NCI-H1092 (cell line): Measurements from ENCODE around the gene BSND.
"Not testable (repeated sequence)": the region's sequence is repeated elsewhere in the genome, so short reads cannot be mapped to it uniquely, and the experiment has no call there.

ENCODE experiments used
- DNase-seq: peaks from one replicate; lab custom pipeline; 2025; lab: John Stamatoyannopoulos, UW

BSND gene

DNA sequence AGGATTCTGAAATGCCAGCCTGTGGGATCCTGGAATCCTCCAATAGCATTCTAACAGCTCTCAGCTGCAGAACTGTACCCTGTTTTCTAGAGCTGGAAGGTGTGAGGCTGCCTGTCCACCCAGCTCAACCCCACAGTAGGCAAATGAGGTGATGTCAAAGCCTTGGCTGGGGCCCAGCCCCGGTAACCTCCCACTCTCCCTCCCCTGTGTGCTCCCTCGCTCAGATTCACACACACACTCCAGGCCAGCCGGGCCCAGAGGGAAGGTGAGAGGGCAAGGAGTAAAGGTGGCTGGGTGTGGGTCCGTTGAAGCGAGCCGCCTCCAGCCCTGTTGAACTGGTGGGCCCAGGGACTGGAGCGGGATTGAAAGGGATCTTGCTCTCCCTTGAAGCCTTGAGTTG is at the start of gene BSND:
Gene BSND, plus strand, starts transcription at position 257 of the 400 bp plus-strand sequence. CDS start 254 bp downstream, outside the sequence.
- no peak for DNase-seq

DNA sequence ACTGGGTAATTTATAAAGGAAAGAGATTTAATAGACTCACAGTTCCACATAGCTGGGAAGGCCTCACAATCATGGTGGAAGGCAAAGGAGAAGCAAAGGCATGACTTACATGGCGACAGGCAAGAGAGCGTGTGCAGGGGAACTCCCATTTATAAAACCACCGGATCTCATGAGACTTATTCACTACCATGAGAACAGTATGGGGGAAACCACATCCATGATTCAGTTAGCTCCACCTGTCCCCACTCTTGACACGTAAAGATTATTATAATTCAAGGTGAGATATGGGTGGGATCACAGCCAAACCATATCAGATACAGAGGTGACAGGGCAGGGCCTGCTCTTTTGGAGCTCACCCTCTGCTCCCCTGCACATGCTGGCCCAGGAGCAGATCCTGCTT is 49.7 kb upstream of the BSND start:
- DNase-seq, result no peak

DNA sequence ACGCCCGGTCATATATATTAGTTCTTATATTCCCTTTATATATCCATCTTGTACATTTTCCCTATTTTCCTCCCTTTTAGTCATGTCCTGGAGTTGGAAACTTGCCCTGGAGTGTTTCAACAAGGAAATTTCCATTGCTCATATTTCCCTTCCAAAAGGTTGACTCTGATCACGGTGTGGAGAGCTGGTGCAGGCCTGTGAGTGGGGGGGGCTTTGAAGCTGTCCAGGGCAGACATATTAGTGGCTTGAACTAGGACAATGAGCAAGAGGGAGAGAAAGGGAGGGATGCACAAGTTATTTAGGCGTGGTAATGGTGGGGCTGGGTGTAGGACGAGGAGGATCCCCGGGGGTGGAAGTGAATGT is 48.7 kb upstream of the BSND start:
- no peak for DNase-seq

DNA sequence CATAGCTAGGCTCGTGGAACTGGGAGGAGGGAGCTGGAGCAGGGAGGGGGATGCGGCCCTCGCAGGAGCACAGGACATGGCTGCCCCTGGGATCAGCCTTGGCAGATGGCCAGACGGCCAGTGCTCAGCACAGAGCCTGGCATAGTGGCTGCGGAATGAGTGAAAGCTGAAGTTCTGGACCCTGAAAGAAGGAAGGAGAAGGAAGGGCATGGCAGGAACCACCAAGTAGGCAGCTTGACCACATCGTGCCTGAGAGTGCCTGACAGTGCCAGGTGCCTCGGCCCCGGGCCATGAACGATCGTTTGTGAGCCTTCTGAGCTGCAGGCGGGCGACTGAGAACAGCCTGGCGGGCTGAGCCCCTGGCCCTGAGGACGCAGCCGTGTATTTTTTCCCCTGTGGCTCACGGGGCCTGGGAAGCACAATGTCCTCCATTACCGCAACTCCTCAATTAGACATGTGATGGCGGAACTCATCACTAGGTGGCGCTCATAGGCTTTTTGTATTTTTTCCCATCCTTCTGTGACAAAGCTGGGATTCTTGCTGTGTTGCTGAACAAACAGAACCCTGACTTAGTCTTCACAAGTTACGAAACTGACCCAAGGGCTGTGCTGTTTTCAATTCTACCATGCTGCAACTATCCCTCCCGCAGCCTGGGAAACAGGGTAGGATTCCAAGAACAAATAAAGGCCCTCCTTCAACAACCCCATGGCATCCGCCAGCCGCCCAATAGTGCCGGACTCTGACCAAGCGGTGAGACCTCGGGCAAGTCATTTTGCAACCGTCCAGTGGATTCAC is 48.2 kb upstream of the BSND start:
- peak; percentile 52 for DNase-seq

DNA sequence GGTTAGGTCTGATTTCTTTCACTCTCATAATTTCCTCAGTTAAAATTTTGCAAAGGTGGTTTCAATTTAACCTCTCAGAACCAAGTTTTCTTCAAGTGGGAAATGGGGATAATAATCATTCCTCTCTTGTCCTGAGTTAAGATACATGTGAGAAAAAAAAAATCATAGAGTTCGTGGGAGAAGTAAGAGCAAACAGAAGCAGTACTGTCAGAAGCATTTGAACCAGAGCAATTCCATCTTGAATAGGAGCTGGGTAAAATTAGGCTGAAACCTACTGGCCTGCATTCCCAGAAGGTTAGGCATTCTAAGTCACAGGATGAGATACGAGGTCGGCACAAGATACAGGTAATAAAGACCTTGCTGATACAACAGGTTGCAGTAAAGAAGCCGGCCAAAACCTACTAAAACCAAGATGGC is 46.9 kb upstream of the BSND start:
- no peak for DNase-seq

DNA sequence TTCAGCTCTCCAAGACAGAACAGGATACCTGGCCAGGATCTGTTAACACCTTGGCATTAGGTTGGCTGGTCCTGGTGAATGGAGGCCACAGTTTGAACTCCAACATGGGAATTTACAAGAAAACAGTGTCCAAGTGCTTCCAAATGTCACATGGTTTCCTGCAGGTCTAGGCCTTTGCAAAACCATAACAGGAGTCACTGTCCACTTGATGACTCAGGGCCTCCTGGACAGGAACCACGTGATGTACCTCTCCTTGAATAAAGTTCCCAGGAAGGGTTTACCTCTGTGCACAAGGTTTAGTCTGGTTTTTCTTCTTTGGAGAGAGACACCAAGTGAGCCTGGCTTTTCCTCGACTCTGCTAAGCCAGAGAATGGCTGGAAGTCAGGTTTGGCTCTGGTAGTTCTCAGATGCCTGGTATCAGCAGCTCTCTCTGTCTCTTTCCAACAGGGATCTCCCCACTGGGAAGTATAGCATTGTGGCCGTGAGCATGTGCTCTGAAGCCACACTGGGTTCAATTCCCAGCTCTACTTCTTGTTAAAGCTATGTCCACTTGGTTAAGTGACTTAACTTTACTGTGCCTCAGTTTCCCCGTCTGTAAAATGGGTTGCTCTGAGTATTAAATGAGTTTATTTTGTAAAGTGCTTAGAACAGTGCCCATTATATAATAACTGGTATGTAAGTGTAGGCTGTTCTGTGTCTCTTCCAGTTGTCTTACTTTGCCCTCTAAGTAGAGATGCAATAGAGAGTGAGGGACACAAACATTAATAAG is 45.6 kb upstream of the BSND start:
- DNase-seq, result no peak

DNA sequence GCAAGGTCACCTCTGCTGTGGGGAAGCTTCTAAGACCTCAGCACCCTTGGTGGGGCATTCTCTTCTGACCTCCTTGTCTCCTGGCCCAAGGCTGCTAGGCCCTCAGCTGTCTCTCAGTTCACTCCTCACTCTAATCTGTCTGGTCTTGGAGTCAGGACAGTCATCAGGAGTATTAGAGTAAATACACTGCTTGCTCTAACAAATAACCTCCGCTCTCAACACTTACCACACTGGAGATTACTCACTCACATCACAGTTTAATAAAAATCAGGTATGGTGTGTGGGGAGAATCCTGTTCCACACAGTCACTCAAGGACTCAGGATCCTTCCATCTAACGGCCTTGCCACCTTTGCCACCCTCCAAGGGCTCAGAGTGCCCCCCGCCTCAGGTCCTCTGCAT is 44.9 kb upstream of the BSND start:
- DNase-seq, result no peak

DNA sequence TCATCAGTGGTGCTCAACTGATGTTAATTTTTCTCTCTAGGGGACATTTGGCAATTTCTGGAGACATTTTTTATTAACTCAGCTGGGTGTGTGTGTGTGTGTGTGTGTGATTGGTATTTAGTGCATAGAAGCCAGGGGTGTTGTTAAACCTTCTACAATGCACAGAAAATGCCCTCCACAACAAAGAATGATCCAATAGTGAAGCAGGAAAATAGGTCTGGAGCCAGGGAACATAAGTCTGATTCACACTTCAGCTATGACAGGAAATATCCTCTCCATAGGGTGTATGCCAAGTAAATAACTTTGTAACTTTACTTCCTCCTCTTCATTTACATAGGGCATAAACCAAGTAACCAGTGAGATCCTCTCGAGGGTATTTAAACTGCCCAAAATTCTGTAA is 43.4 kb upstream of the BSND start:
- DNase-seq, result no peak

DNA sequence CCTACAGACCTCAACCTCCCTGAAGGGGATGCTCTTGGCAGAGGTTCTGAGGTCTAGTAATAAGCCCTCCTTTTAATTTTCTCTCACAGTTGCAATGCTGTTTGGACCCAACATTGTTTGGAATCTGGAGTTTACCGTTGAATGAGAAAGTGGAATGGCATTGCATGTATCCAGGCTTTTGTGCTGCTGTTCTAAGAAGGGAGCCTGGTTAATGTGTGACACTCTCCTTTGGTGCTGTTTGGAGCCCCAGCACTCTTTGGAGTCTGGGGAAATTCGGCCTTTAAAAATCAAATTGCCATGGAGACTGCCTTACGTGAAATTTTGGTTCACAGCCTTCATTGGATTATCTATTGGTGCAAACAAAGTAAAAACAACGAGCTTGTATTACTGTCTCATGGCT is 42.0 kb upstream of the BSND start:
- no peak for DNase-seq

DNA sequence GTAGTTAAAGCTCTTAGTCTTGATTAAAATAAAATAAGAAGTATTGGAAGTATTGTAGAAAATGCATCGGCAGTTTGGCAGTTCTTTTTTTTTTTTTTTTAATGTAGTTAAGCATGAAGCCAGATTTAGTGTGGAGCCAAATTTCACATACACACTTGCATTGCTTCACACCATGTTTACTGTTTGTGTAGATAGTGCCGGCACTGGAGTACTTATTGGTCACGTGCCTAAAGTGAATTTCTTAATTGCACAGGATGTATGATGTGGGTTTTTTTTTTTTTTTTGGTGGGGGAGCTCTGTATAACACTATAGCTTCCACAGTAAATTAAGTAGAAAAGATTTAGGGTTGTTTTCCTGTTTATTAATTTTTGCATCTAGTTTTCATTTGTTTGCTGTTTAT is 39.5 kb upstream of the BSND start:
- DNase-seq, result no peak

DNA sequence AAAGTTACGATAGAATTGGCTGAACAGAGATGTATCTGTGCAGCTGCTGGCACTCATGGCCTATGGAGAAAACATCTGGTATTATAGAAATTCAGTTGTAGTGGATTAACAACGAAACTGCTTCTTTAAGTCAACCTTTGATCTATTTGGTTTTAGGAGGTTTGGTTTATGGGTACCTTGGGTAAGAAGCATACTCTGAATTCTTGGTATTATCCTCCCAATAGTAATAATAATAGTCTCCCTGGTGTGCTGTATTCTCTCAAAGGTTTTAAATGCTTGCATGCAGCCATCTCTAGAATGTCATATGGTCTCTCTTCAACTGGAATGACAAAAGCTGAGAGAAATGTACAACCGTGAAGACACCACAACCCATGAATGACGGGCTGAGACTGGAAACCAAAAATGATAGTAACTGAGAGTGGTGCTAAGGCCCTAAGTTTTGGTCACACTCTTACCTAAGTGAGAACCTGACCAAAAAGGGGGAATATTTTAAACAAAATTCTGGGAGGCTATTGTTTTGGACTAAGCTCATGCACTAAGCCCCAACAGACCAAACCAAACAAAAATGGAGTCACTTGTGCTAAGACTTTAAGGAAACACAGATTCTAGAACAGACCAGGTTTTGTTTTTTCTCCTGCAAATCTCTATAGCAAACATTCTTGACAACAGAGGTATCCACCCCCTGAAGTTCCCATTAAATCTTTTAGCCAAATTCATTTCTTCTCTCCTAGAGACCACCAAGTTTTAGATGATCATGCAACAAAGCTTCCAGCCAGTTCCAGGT is 35.9 kb upstream of the BSND start:
- no peak for DNase-seq

DNA sequence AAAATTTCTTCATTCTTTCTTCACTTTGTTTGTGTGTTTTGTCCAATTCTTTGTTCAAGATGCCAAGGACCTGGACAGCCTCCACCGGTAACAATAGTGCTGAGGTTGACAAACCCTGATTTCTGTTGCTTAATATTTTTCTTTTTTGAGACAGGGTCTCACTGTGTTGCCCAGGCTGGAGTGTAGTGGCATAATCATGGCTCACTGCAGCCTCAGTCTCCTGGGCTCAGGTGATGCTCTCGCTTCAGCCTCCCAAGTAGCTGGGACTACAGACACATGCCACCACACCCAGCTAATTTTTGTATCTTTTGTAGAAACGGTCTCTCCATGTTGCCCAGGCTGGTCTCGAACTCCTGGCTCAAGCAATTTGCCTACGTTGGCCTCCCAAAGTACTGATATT is 34.9 kb upstream of the BSND start:
- DNase-seq, result not testable (repeated sequence)

DNA sequence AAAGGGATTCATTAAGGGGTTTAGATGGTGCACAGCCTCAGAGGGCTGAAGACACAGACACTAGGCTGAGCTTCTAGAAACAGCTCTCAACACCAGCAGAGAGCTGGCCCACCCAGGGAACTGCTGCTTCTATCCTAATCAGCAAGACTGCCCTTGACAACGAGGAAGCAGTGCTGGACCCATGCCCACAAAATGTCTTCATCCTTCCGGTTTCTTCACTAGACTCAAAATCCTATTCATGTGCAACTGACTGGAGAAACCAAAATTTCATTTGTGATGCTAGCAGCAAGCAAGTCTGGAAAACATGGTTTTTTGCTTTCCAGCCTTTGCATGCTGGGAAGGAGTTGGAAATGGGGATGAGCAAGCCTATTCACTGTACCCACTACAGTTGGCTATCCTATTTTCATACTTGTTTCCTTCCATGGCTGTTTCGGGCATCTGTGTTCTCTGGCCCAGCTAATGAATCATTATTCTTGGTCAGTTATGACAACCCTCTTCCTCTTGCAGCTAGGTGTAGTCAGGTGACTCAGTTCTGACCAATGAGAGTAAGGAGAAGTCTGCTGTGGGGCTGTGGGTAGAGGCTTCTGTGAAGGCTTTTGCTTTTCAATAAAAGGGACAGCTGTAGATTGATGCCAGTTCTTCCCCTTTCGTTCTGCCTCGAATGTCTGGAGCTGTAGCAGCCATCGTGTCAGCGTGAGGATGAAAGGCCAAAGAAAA is 33.0 kb upstream of the BSND start:
- DNase-seq, result no peak

DNA sequence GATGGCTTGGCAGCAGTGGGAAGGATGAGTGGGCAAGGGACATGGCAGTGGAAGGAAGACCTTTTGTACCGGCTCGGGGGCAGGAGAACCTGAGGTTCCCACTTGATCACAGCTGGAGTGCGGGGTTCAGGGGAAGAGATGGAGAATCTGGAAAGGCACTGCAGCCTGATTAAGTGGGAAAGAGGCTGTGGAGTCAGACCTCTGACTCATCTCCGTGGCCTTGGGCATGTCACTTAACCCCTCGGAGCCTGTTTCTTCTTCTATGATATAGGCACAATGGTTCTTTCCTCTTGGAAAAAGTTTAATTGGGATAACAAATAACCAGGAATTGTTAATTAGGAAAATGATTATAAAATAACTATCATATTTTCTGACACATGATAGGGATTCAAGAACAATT is 31.4 kb upstream of the BSND start:
- no peak for DNase-seq

DNA sequence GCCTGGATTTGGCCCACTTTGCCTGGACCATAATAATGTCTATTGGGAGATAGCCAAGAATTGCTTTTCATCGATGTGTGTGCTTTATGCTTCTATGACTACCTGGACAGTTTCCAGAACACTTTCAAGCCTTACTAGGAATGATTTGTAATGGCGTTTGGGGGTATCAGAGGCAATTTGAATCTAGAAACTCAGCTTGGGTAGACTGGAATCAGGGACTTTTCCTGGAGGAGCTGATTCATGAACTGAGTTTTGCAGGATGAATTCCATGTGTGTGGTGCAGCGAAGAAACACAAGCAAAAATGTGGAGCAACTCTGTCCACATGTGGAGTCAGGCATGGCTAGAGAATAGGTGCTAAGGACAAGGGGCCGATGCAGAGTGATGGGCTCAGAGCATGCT is 30.2 kb upstream of the BSND start:
- DNase-seq, result peak; percentile 31

DNA sequence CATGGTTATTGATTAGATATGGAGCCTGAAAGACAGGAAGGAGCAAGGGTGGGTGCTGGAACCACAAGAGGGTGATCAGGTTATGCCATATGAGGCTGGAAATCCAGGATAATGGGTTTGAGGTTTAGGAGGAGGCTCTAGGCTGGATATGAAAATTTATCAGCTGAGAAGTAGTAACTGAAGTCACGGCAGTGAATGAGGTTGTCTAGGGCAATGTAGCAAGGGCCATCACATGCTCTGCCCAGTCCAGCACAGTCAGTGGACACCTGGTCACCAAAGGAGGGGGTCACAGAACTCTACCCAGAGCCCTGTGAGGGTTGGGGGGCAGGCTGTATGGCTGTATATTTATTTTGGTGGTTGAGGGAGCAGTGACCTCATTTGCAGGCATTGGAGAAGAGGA is 28.9 kb upstream of the BSND start:
- DNase-seq, result no peak

DNA sequence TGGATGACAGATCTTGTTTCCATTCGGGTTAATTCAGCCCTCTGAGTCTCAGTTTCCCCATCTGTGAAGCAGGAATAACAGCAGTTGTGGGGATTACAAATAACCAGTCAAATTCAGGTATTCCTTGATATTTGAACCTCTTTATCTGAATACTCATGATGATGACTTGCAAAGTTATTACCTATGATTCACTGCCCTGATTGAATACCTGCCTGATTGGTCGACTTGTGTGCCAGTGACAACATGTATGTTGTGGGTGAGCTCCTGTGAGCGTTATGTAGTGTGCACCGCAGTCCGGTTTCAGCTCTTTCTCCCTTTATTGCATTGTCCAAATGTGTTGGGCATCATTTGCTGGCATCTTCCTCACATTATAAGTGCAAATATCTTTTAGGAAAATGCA is 27.8 kb upstream of the BSND start:
- no peak for DNase-seq

DNA sequence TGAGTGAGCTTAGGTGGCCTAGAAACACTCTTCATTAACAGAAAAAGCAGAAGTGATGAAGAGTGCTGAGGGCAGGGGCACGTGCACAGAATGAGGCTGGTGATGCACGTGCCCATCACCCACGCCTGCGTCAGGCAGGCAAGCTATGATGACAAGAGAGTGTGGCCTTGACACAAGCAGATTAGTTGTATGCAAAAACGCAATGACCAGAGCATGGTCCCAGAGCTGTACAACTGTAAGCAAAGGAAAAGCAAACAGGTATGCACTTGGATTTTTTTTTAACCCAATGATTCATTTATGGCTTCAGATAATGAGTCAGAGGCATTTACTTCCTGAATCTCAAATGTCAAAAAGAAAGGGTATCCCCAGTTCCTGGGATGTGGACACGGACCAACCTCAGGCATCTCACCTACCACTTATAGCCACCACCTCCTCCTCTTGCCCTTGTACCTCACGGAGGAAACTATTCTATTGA is 27.4 kb upstream of the BSND start:
- DNase-seq, result no peak

DNA sequence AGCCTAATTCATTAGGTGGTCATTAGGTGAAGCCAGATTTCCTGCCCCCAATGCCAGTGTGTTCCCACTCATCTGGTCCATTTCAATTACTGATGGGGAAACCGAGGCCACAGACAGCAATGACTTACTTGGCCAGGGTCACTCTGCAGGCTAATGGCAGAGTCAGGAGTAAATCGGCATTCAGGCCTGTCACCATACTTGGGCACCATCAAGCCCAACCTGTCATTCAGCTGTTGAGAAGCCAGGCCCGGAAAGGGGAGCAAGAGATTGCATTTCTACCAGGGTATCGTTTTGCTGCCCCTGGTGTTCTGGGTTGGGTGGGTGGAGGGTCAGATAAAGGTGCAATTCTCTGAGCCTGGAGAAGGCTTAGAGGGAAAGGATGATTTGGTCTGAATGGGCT is 26.3 kb upstream of the BSND start:
- no peak for DNase-seq

DNA sequence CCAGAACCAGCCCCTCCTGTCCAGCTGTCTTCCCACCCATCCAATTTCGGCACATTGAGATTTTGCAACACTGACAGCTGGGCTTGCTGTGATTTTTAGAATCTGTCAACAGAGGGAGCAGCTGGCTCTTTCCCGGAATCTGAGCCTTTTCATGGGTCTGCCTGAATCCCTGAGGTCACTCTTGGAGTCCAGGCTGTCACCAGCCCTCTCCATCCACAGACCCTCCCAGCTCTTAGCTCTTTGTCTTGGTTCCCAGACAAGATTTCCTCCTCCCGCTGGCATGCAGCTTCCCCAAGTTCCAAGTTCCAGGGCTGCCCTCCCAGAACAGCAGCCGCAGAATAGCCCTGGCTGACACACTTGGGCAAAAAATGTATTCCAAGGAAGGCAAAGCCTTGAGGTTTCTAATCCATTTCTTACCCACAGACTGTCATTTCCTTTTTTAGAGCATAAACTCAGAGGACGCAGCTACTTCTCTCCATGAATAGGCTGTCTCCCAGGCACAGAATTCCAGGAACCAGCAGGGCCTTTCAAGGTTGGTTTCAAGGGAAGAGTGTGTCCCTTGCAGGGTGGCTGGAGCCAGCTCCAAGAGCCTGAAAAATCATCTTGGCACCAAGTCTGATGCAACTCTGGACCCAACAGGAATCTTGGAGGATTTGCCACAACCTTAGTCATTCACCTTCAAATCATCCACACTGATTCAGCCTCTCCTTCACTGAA is 25.4 kb upstream of the BSND start:
- DNase-seq, result no peak

DNA sequence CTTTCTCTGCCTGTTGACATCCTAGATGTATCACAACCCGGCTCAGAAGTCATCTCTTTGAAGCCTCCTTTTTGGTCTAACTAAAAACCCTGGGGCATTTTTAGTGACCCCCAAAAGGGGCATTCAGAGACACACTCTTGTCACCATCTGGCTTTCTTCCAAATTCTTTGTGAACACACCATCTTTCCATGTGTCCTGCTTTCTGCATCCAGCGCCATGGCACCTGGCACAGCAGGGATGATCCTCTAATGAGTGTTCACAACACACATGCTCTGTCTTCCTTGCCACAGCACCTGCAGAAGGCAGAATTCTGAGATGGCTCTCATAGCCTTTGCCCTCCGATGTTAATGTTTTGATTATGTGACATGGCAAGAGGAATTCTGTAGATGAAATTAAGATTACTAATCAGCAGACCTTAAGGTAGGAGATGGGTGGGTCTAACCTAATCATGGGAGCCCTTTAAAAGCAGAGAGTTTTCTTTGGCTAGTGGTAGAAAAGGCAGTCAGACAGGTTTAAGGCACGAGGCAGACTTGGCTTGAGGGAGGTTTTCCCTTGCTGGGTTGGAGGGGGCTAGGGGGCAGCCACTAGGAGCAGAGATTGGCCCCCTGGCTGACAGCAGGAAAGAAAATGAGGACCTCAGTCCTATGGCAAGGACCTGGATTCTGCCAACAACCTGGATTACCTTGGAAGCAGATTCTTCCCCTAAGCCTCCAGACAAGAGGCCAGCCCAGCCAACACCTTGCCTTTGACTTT is 23.2 kb upstream of the BSND start:
- DNase-seq, result peak; percentile 42
